Inflammatory macrophage treated with lipopolysaccharide for 1 hour (primary cell): ENCODE measurements around the gene IRF2.
A peak's percentile ranks its signal among the peaks of the same experiment; 100 is the strongest.
"Not testable (repeated sequence)": the region's sequence is repeated elsewhere in the genome, so short reads cannot be mapped to it uniquely, and the experiment has no call there.

Experiments used
- DNase-seq, 2 donors: peaks; one replicate each; pipeline ENCODE4 v3.0.0-alpha.2; 2020 to 2022

Gene IRF2

GRCh38 chr4:184359888-184360287 lies 114.5 kb downstream of the IRF2 start:
- DNase-seq, result no peak

- DNase-seq, result no peak
Observed at GRCh38 chr4:184358521-184359232, 115.7 kb downstream of the IRF2 start.

- DNase-seq, result peak; percentile 59 to 67
Observed at GRCh38 chr4:184357772-184358171, 116.6 kb downstream of the IRF2 start.

- DNase-seq, result no peak
Observed at GRCh38 chr4:184357165-184357564, 117.2 kb downstream of the IRF2 start.

- DNase-seq, result no peak
Observed at GRCh38 chr4:184356366-184356765, 118.0 kb downstream of the IRF2 start.

GRCh38 chr4:184355857-184356256 lies 118.5 kb downstream of the IRF2 start:
- DNase-seq, result no peak

- DNase-seq, result peak; percentile 93 to 96
Observed at GRCh38 chr4:184355111-184355604, 119.2 kb downstream of the IRF2 start.

- no peak for DNase-seq
Observed at GRCh38 chr4:184352891-184353290, 121.5 kb downstream of the IRF2 start.

- DNase-seq, result no peak
Observed at GRCh38 chr4:184351560-184352451, 122.5 kb downstream of the IRF2 start.

GRCh38 chr4:184350964-184351363 lies 123.4 kb downstream of the IRF2 start:
- no peak for DNase-seq

- DNase-seq, result no peak
Observed at GRCh38 chr4:184350213-184350817, 124.0 kb downstream of the IRF2 start.

- DNase-seq, result peak in 1 of 2 donors; percentile 54
Observed at GRCh38 chr4:184349283-184350039, 124.9 kb downstream of the IRF2 start.

- DNase-seq, result no peak
Observed at GRCh38 chr4:184348311-184349233, 125.8 kb downstream of the IRF2 start.

- peak; percentile 82 to 88 for DNase-seq
Observed at GRCh38 chr4:184347251-184348239, 126.8 kb downstream of the IRF2 start.

GRCh38 chr4:184346682-184347081 lies 127.7 kb downstream of the IRF2 start:
- peak; percentile 58 to 71 for DNase-seq

- DNase-seq, result not testable (repeated sequence)
Observed at GRCh38 chr4:184346273-184346672, 128.1 kb downstream of the IRF2 start.

GRCh38 chr4:184345573-184345922 lies 128.8 kb downstream of the IRF2 start:
- peak; percentile 53 to 78 for DNase-seq

- DNase-seq, result no peak
Observed at GRCh38 chr4:184344899-184345572, 129.3 kb downstream of the IRF2 start.

- DNase-seq, result no peak
Observed at GRCh38 chr4:184344435-184344834, 129.9 kb downstream of the IRF2 start.
